ENCODE results near the gene MRTFB.
A peak's percentile ranks its signal among the peaks of the same experiment; 100 is the strongest.

Gene MRTFB

DNA sequence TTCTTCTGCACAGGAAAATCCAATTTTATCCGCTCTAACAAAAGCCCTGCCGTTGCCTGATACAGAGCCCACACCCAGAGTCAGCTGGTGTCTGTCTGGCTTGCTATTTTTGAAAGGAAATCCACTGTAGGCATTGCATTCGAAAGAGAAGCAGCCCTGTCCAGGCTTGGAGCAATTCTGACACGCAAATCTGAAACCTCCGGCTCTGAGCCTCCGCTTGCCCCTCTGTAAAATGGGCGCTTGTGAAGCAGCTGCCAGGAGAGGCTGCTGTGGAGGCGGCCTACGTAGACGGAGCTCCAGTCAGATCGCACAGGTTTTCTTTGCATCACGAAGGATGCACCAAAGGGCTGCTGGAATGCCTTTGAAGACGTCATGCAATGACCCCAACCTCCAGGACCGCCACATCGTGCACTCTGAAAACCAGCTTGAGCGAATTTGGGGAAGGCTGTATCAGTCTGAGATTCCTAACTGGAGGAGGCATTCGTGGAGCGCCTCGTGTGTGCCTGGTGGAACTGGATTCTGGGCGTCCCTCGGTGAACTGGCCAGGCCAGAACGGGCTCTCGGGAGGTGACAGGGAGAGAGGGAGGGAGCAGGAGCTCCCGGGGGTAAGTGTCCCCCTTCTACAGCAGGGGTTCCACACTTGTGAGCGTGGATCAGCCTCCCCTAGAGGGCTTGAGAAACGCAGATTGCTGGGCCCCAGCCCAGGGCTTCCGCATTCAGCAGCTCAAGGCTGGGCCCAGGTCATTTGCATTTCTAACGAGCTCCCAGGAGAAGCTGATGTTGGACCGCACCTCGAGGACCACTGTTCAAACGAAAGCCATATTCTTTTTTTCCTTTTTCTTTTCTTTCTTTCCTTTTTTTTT, 215.5 kb downstream of the MRTFB start:
- no peaks in the 10 kb centered on the region for H3K27me3 Mint-ChIP-seq
- H3K27ac Mint-ChIP-seq = peak overlapping the region; percentile 64
- H3K4me3 Mint-ChIP-seq = peak overlapping the region; percentile 84

DNA sequence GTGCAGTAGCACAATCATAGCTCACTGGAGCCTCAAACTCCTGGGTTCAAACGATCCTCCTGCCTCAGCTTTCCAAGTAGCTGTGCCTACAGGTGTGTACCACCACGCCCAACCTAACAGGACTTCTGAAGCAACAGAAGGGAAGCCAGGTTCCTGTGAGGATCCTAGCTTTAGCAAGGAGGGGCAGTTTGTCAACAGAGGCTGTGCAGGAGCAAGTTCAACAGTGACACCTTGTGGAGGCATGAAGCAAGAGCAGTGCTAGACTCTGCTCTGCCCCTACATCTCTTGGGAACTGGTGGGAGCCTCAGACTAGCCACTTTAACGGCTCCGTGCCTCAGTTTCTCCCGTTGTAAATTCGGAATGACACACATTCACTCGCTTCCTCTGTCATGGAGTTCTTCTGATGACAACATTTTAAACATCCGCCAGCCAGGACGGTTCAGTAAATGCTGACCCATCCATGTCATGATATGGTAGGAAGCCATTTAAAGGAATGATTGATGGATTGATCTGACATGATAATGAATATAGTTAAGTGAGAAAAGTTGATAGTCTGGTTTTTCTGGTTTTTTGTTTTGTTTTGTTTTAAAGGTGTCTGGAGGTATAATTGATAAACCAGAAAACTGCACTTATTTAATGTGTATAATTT, 218.7 kb downstream of the MRTFB start:
- Mint-ChIP-seq H3K36me3 (ENCODE audit: low read depth) (peaks cover 4% of the 10 kb centered on the region), H3K9me3 (peaks cover 18% of the 10 kb centered on the region), H3K4me3 (no peak overlapping the region), H3K4me1 (peaks cover 13% of the 10 kb centered on the region), H3K27ac (no peak overlapping the region), H3K27me3 (no peaks in the 10 kb centered on the region)
- ATAC-seq = no peak
- no peak for DNase-seq

More for the DNA sequence above, 215.5 kb downstream of the MRTFB start:
- ATAC-seq = no peak
- Mint-ChIP-seq H3K9me3 (peaks cover 18% of the 10 kb centered on the region), H3K4me1 (peaks cover 17% of the 10 kb centered on the region), H3K36me3 (ENCODE audit: low read depth) (peaks cover 4% of the 10 kb centered on the region)
- DNase-seq = no peak

DNA sequence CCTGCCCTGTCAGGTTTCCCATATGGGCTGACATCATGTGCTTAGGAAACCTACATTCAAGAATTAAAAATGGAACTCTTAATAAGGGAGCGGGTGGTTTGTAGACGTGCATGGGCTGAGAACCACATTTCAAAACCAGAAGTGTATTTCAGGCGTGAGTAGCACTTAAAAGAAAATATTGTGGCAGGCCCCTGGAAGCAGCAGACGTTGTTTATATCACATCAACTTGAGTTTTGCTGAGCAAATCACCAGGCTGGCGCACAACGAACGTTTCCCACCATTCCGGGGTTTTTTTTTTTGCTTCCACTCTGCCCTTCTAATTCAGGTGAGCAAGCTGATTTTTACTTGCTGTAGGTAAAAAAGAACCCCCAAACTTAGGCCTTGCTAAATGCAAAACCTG, 220.2 kb downstream of the MRTFB start:
- no peak overlapping the region for H3K27ac Mint-ChIP-seq
- no peak for ATAC-seq
- peaks cover 18% of the 10 kb centered on the region for H3K9me3 Mint-ChIP-seq
- no peak for DNase-seq
- peaks cover 5% of the 10 kb centered on the region for H3K4me1 Mint-ChIP-seq
- H3K27me3 Mint-ChIP-seq = no peaks in the 10 kb centered on the region
- H3K4me3 Mint-ChIP-seq = no peak overlapping the region
- peaks cover 4% of the 10 kb centered on the region for H3K36me3 Mint-ChIP-seq (ENCODE audit: low read depth)

DNA sequence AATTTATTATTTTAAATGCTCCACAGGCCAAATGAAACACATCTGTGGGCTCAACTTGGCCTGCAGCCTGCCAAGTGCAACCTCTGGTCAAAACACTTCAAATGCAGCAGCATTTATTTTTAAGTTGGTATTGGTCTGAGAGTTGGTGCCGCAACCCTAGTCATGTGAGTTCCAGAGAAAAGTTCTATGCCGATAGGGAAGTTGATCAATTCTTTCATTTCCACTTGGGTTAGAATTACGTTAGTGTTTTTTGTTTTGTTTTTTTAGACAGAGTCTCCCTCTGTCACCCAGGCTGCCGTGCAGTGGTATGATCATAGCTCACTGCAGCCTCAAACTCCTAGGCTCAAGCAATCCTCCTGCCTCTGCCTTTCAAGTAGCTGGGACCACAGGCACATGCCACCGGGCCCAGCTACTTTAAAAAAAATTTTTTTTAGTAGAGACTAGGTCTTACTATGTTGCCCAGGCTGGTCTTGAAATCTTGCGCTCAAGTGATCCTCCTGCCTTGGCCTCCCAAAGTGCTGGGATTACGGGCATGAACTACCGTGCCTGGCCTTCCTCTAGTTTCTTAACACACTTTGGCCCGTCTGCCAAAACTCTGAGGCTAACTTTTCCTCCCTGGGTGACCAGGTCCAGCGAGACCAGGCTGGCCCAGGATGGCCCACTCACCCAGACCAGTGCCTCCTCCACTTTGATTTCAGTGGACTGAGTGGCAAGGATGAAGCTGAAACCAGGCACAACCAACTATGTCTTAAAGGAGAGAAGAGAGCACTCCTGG, 221.1 kb downstream of the MRTFB start:
- Mint-ChIP-seq H3K36me3 (ENCODE audit: low read depth) (peaks cover 4% of the 10 kb centered on the region), H3K4me3 (no peak overlapping the region), H3K27ac (no peak overlapping the region), H3K4me1 (no peaks in the 10 kb centered on the region), H3K9me3 (peaks cover 18% of the 10 kb centered on the region), H3K27me3 (no peaks in the 10 kb centered on the region)
- no peak for DNase-seq
- ATAC-seq = no peak

DNA sequence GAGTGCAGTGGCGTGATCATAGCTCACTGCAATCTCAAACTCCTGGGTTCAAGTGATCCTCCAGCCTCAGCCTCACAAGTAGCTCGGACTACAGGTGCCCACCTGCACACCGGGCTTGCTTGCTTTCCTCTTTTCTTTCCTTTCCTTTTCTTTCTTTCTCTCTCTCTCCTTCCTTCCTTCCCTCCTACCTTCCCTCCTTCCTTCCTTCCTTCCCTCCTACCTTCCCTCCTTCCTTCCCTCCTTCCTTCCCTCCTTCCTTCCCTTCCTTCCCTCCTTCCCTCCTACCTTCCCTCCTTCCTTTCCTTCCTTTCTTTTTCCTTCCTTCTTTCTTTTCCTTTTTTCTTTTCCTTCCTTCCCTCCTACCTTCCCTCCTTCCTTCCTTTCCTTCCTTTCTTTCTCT, 225.5 kb downstream of the MRTFB start:
- peaks cover 3% of the 10 kb centered on the region for H3K27me3 Mint-ChIP-seq
- H3K27ac Mint-ChIP-seq = no peak overlapping the region
- ATAC-seq (no peak), DNase-seq (no peak)
- no peaks in the 10 kb centered on the region for H3K9me3 Mint-ChIP-seq
- H3K36me3 Mint-ChIP-seq (ENCODE audit: low read depth) = no peaks in the 10 kb centered on the region
- peaks cover 9% of the 10 kb centered on the region for H3K4me1 Mint-ChIP-seq
- H3K4me3 Mint-ChIP-seq = no peak overlapping the region

DNA sequence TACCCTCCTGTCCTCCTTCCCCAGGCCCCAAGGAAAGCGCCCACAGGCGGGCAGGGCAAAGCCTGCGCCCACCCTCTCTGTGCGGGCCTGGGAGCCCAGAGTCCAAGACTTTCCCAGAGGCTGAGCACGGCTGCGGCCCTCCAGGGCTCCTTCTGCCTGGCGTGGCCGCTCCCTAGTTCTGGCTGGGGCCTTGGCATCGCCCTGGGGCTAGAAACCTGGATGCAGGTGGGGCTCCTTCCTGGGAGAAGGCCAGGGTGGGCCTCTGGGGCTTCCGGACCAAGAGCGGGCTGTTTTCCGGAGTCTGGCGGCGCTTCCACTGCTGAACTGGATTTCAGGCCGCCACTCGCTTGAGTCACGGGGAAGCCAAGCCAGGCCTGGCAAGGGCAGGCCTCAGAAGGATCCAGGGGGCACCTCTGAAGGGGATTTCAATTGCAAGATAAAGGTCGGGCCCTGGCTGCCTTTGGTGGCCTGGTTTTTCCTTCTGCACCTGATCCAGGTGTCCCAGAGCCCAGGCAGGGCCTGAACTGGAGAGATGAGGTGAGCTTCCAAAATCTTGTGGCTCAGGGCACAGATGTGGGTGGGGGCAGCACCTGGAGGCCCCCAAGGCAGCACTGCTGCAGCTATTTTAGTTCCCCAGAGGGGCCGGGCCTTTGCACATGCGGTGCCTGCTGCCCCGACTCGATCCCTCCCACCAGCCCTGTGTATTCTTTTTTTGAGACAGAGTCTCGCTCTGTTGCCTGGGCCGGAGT, 227.4 kb downstream of the MRTFB start:
- Mint-ChIP-seq H3K4me1 (peaks cover 15% of the 10 kb centered on the region), H3K27me3 (peaks cover 10% of the 10 kb centered on the region), H3K27ac (no peak overlapping the region), H3K9me3 (no peaks in the 10 kb centered on the region), H3K4me3 (no peak overlapping the region), H3K36me3 (ENCODE audit: low read depth) (no peaks in the 10 kb centered on the region)
- DNase-seq (no peak), ATAC-seq (no peak)

DNA sequence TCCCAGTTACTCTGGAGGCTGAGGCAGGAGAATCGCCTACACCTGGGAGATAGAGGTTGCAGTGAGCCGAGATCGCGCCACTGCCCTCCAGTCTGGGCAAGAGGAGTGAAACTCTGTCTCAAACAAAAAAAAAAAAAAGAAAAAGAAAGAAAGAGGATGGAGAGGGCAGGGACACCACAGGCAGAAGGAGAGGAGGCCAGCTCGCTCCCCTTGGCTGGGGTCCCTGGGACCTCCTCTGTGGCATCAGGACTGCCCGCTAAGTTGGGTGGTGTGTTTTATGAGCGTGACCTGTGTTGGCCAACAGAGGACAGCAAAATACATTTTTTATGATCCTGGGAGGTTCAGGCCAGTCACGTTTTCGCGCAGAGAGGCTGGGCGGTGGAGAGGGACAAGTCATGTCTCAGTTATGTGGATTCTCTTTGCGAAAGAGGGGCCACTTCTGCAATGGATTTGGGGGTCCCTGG, 229.6 kb downstream of the MRTFB start:
- Mint-ChIP-seq H3K4me1 (peaks cover 15% of the 10 kb centered on the region), H3K27me3 (peaks cover 12% of the 10 kb centered on the region), H3K9me3 (no peaks in the 10 kb centered on the region), H3K36me3 (ENCODE audit: low read depth) (no peaks in the 10 kb centered on the region), H3K27ac (no peak overlapping the region), H3K4me3 (peak overlapping the region; percentile 67)
- peak; percentile 77 for ATAC-seq
- no peak for DNase-seq

DNA sequence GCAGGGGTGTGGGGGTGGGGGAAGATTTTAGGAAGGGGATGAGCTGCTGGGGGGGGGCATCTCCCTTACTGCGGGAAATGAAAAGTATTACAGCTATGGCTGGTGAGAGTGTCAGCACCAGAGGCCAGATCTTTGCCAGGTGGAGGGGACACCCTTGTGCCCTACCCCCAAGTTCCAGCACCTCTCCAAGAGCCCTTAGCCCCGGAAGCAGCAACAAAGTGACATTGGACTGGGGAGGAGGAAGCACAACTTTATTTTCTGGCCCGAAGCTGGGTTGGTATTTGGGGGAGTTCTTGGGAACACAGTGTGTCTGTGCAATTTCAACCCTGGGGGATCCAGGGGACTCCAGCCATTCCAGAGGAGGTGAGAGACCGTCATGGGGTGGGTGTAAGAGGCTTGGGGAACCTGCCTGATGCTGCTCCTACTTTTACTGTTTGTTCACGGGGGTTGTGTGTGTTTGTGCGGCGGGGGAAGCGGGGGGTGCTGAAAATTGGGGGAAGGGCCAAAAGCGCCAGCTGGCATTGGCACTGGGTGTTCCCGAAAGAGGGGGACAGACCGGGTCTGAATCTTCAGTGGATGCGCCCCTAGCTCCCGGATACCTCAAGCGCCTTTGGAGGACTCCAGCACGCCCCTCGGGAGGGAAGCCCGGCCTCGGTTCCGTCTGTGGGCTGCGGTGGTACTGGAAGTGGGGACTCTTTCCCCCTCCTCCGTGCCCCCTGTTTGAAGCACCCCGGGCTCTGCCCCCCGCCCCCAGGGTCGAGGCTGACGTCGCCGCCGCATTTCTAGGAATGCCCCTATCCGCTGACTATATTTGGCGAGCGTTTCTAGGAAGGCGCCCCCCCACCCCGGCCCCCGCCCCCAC, 230.3 kb downstream of the MRTFB start:
- Mint-ChIP-seq H3K9me3 (no peaks in the 10 kb centered on the region), H3K4me1 (peaks cover 19% of the 10 kb centered on the region), H3K27me3 (peaks cover 12% of the 10 kb centered on the region), H3K36me3 (ENCODE audit: low read depth) (no peaks in the 10 kb centered on the region), H3K4me3 (peak overlapping the region; percentile 67), H3K27ac (no peak overlapping the region)
- peak; percentile 27 for ATAC-seq
- no peak for DNase-seq

DNA sequence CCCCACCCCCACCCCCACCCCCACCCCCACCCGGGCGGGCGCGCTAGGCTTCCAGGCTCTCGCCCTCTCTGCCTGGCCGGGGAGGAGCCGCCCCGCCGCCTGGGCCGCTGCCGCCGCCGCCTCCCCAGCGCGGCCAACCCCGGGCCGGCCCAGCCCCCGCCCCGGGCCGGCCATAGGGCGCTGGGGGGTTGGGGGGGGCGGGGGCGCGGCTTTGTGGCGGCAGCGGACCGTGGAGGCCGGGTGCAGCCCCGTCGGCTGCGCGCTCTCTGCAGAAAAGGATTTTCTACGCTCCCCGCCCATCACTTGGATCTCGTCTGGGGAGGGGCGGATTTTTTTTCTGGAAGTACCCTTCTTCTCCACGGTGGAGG, 230.9 kb downstream of the MRTFB start:
- H3K27ac Mint-ChIP-seq = no peak overlapping the region
- peaks cover 12% of the 10 kb centered on the region for H3K27me3 Mint-ChIP-seq
- no peak for DNase-seq
- no peaks in the 10 kb centered on the region for H3K9me3 Mint-ChIP-seq
- no peaks in the 10 kb centered on the region for H3K36me3 Mint-ChIP-seq (ENCODE audit: low read depth)
- peak; percentile 57 for ATAC-seq
- peak overlapping the region; percentile 78 for H3K4me3 Mint-ChIP-seq
- peaks cover 19% of the 10 kb centered on the region for H3K4me1 Mint-ChIP-seq

DNA sequence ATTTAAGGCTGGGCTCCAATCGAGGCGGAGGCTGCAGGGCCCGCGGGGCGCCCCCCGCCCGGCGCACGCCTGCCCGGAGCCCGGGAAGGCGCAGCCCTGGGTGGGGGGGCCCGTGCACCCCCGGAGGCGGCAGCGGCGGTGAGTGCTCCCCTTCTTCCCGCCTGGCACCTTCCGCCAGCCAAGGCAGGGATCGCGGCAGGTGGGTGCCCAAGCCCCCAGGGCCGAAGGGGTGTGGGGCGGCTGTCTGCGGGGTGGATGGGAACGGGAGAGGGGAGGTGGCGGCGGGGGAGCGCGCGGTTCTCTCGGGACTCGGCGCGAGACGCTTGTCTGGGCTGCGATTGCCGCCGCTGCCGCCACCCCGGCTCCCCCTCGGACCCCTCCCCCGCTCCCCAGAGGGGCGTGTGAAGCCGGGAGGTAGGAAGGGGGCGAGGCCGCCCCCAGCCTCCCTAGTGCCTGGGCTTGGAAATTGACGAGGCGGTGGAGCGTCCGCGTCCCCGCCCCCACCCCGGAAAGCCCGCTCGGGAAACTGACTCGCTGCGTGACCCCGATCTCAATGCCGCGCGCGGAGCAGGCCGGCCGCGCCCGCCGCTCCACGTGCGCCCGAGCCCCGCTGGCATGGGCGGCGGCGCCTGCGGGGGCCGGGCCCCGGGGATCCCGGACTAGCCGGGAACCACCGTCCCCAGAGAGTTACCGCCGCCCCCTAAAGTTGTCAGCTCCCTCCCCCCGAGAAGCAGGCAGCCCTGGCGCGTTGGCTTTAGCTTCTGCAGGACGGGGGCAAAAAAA, 231.5 kb downstream of the MRTFB start:
- Mint-ChIP-seq H3K4me3 (peak overlapping the region; percentile 78), H3K36me3 (ENCODE audit: low read depth) (no peaks in the 10 kb centered on the region), H3K27me3 (peaks cover 12% of the 10 kb centered on the region), H3K9me3 (no peaks in the 10 kb centered on the region), H3K4me1 (peaks cover 20% of the 10 kb centered on the region), H3K27ac (no peak overlapping the region)
- ATAC-seq (no peak), DNase-seq (no peak)

DNA sequence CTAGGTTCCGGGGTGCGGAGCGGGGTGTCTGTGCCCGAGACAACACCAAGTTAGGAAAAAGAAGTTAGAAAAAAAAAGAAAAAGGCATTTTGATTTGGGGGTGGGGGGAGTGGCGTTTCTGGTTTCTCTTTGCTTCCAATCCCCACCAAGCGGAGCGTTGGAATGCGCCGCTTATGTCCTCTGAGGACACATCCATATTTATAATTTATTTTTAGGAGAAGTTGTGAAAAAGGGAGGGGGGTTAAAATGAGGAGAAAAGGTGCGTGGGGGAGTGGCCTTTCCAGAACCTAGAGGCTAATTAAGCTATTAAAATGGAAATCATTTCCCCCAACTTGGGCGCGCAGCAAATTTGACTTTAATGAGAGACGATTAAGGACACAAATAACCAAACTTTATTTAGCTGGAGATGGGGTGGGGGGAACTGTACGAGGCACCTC, 232.1 kb downstream of the MRTFB start:
- ATAC-seq = no peak
- H3K27ac Mint-ChIP-seq = no peak overlapping the region

DNA sequence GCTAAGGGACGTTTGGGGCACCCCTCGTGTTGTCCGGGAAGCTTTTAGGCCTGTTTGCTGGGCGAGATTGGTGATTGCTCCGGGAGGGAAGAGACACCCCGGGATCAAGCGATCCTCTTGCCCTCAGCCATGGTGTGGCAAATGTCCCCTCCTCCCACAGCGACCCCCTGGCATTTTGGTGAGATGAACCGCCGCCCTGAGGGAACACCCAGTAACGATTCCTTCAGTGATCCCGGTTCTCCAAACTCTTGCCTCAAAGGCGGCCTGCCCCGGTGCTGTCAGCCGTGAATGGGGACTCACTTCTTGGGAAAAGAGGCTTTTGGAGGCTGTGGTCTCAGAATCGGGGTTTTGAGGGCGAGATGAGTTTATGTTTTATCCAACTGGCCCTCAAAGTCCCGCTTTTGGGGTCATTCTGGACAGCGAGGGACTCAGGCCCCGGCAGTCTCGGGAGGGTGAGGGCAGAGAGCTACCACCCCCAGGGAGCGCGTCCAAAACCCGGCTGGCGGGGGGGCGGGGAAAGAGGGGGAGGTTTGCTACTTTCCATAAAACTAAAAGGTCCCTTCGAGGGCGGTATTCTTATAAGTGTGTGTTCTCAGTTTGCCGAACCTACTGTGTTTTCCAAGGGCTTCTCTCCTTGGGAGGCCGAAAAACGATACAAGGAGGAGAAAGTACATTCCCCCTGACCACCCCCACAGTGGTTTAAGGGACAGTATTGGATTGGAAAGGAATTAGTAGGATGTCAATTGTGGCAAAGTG, 232.7 kb downstream of the MRTFB start:
- Mint-ChIP-seq H3K9me3 (no peaks in the 10 kb centered on the region), H3K27ac (no peak overlapping the region), H3K27me3 (peaks cover 12% of the 10 kb centered on the region), H3K36me3 (ENCODE audit: low read depth) (no peaks in the 10 kb centered on the region), H3K4me1 (peaks cover 32% of the 10 kb centered on the region), H3K4me3 (peak overlapping the region; percentile 78)
- DNase-seq (no peak), ATAC-seq (no peak)

More for the DNA sequence above, 232.1 kb downstream of the MRTFB start:
- H3K4me3 Mint-ChIP-seq = peak overlapping the region; percentile 78
- DNase-seq = no peak
- no peaks in the 10 kb centered on the region for H3K36me3 Mint-ChIP-seq (ENCODE audit: low read depth)
- no peaks in the 10 kb centered on the region for H3K9me3 Mint-ChIP-seq
- H3K4me1 Mint-ChIP-seq = peaks cover 26% of the 10 kb centered on the region
- peaks cover 12% of the 10 kb centered on the region for H3K27me3 Mint-ChIP-seq
